ENCODE data around the gene TUB. TPM values are rescaled to one million over a fixed set of nuclear protein-coding genes. Genes with fewer than 3 reads are reported as not detected.

Gene TUB
- total and polyA plus RNA-seq, 11 donors = 4.7 to 38.8 (median 18.4) TPM

- H3K4me1 ChIP-seq = peaks cover 6 to 58% (median 47%) of the 10 kb centered on the region in 12 donors
- intact Hi-C loops (cut with DNase I) = loop anchor here in 4 of 10 donors (1.0 to 5.0 kb wide), 4 partner anchors 33 to 36 kb away; no protein-coding TSS in a partner anchor
- no peaks in the 10 kb centered on the region for H3K27me3 ChIP-seq
- TF ChIP-seq POLR2A (IDR thresholded peaks at IDR 0.05) = peak in 1 of 2 donors; percentile 19
- TF ChIP-seq, protein P1, sequence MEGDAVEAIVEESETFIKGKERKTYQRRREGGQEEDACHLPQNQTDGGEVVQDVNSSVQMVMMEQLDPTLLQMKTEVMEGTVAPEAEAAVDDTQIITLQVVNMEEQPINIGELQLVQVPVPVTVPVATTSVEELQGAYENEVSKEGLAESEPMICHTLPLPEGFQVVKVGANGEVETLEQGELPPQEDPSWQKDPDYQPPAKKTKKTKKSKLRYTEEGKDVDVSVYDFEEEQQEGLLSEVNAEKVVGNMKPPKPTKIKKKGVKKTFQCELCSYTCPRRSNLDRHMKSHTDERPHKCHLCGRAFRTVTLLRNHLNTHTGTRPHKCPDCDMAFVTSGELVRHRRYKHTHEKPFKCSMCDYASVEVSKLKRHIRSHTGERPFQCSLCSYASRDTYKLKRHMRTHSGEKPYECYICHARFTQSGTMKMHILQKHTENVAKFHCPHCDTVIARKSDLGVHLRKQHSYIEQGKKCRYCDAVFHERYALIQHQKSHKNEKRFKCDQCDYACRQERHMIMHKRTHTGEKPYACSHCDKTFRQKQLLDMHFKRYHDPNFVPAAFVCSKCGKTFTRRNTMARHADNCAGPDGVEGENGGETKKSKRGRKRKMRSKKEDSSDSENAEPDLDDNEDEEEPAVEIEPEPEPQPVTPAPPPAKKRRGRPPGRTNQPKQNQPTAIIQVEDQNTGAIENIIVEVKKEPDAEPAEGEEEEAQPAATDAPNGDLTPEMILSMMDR (IDR thresholded peaks at IDR 0.05) = no peak
- H3K4me3 ChIP-seq = peak overlapping the region in 7 of 12 donors; percentile 1 to 30 (median 5)
- ATAC-seq (peak; percentile 52 to 79 (median 76)), DNase-seq (peak; percentile 69 to 74 (median 72))
- no peaks in the 10 kb centered on the region for H3K9me3 ChIP-seq
- WGBS, 4 donors = 4 to 11% (median 7%) methylated on average over 15 of the region's 15 CpGs
- no peaks in the 10 kb centered on the region for H3K36me3 ChIP-seq
- H3K27ac ChIP-seq = peak overlapping the region; percentile 47 to 92 (median 80)
These were observed 12.3 kb upstream of the TUB start for GRCh38 chr11:8068605-8069221.

DNA sequence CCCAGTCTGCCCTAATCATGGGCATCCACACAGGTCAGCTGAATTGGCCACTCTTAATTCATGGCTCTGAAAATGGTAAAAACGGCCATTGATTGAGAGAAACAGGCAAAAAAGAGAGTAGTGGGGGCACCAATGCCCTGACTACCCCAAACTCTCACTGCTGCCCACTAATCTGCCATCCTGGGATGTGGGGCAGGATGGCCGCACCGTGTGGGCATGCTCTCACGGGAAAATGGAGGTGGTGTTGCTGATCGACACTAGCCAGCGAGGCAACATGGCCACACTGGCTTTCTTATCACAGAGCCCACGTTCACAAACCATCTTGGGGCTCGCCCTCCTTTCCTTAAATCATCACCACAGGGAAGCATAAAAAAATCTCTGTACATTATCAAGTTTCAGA, 11.2 kb upstream of the TUB start:
- WGBS, 4 donors = 71 to 85% (median 75%) methylated on average over 8 of the region's 8 CpGs
- H3K27ac ChIP-seq = peak overlapping the region in 10 of 12 donors; percentile 47 to 92 (median 83)
- DNase-seq (no peak), ATAC-seq (no peak)
- H3K4me1 ChIP-seq = peaks cover 6 to 48% (median 40%) of the 10 kb centered on the region in 12 donors
- intact Hi-C loops (cut with DNase I) = loop anchor here in 9 of 10 donors (1.0 to 5.0 kb wide), 5 partner anchors 34 to 37 kb away; no protein-coding TSS in a partner anchor
- H3K27me3 ChIP-seq = no peaks in the 10 kb centered on the region
- no peak overlapping the region for H3K4me3 ChIP-seq
- TF ChIP-seq POLR2A (IDR thresholded peaks at IDR 0.05) = no peak
- TF ChIP-seq, protein P1 (IDR thresholded peaks at IDR 0.05) = no peak
- H3K36me3 ChIP-seq = no peaks in the 10 kb centered on the region
- H3K9me3 ChIP-seq = no peaks in the 10 kb centered on the region

DNA sequence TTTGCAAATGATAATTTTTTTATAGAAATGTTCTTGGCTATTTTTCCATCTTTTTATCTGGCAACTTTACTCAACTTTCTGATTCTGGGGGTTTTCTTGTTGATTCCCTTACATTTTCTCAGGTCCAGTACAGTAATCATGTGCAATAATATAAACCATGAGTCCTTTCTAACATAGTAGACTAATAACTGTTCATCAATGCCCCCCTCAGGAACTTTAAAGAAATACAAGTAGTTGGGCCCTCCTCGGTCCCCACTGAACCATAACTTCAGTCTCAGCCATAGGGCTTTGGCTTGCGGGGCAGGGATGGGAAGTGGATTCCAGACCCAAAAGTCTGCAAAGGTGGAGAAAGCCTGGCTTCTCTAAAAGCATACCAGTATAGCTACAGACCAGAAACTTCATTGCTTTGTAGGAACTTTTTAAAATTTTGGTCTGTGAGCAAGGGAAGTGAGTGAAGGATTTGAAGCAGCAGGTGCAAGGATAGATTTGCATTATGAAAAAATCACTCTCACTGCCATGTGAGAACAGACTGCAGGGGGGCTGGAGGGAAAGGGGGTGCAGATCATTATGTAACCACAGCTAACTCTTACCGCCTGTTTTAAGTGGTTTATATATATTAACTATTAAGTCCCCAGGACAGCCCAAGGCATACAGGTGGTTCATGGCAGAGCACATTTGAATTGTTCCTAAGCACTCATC, 10.4 kb upstream of the TUB start:
- ATAC-seq = peak in 3 of 4 donors; percentile 31 to 38 (median 35)
- TF ChIP-seq, protein P1 (IDR thresholded peaks at IDR 0.05) = peak; percentile 19 to 60 (median 46)
- no peak for TF ChIP-seq POLR2A (IDR thresholded peaks at IDR 0.05)
- H3K4me3 ChIP-seq = no peak overlapping the region
- H3K27ac ChIP-seq = no peak overlapping the region
- H3K27me3 ChIP-seq = no peaks in the 10 kb centered on the region
- intact Hi-C loops (cut with DNase I) = loop anchor here in 6 of 10 donors (1.0 to 5.0 kb wide), 3 partner anchors 37 to 38 kb away; no protein-coding TSS in a partner anchor
- no peaks in the 10 kb centered on the region for H3K9me3 ChIP-seq
- WGBS, 4 donors = 28 to 37% (median 31%) methylated on average over 3 of the region's 3 CpGs
- DNase-seq = no peak
- H3K4me1 ChIP-seq = peaks cover 6 to 48% (median 40%) of the 10 kb centered on the region in 12 donors
- H3K36me3 ChIP-seq = no peaks in the 10 kb centered on the region
